KBM-7 (cell line): ENCODE data around the gene CMTR2.

Experiments
- DNase-seq: peaks from one replicate; pipeline ENCODE4 v3.0.0-alpha.2; 2015
- in situ Hi-C: fragments of 300-500 bp; cut with MboI; formaldehyde crosslinking; loops from 2 replicates; pipeline ENCODE4 v1.14.3; 2020; ENCODE audit warnings: low sequenced_read_pairs, low pct_unique_long_range_greater_than_20kb, mixed read lengths

CMTR2 gene

GRCh38 chr16:71283612-71284011, 5.6 kb downstream of the CMTR2 start:
- in situ Hi-C loops: no loop called here
- DNase-seq: no peak

- DNase-seq: no peak
Observed at GRCh38 chr16:71282943-71283342, 6.3 kb downstream of the CMTR2 start.

DNA sequence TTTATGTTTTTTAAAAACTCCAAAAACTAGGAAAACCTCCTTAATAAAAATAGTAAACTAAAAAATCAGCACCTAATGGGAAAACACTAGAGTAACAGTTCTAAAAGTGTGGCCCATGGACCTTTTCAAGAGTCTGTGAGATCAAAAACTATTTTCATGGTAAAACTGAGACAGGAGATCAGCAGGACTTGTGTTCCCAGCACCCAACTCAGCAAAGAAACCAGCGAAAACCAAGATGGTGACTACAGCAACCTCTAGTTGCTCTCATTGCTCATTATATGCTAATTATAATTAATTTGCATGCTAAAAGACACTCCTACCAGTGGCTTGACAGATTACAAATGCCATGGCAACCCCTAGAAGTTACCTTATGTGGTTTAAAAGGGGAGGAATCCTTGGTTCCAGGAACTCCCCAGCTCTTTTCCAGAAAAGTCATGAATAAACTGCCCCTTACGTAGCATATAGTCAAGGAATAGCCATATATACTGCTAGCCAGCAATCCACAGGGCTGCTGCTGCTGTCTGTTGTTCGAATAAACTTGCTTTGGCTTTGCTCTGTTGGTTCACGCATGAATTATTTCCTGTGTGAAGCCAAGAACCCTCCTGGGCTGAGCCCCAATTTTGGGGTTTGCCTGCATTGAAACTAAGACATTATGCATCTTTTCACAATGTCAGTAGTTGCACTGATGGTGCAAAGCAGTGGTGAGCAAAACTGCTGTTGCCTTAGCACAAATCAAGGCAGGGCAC, 12.4 kb downstream of the CMTR2 start:
- in situ Hi-C loops: no loop called here
- DNase-seq: no peak

More at GRCh38 chr16:71282943-71283342, 6.3 kb downstream of the CMTR2 start:
- in situ Hi-C loops: no loop called here

GRCh38 chr16:71273384-71273783, 15.8 kb downstream of the CMTR2 start:
- no peak for DNase-seq
- in situ Hi-C loops: no loop called here

- in situ Hi-C loops: no loop called here
- DNase-seq: no peak
Observed at GRCh38 chr16:71264299-71264698, 24.9 kb downstream of the CMTR2 start.

- DNase-seq: no peak
- in situ Hi-C loops: no loop called here
Observed at GRCh38 chr16:71263582-71263981, 25.6 kb downstream of the CMTR2 start.

GRCh38 chr16:71262391-71262790, 26.8 kb downstream of the CMTR2 start:
- no peak for DNase-seq
- in situ Hi-C loops: no loop called here

GRCh38 chr16:71260995-71261394, 28.2 kb downstream of the CMTR2 start:
- DNase-seq: no peak
- in situ Hi-C loops: no loop called here

DNA sequence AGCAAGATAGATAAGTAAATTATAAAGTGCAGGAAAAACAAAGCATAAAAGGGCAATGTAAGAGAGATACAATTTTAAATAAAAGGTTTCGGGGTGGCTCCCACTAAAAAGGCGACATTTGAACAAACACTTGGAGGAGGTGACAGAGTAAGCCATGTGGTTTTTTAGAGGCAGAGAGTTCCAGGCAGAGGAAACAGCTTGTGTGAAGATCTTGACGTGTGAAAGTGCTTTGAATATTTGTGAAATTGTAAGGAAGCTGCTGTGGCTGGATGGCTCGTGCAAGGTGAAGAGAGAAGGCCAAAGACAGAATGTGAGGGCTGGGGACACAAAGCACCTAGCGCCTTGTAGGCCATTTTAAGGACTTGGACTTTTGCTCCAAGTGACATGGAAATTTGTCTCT, 30.1 kb downstream of the CMTR2 start:
- in situ Hi-C loops: no loop called here
- DNase-seq: no peak

DNA sequence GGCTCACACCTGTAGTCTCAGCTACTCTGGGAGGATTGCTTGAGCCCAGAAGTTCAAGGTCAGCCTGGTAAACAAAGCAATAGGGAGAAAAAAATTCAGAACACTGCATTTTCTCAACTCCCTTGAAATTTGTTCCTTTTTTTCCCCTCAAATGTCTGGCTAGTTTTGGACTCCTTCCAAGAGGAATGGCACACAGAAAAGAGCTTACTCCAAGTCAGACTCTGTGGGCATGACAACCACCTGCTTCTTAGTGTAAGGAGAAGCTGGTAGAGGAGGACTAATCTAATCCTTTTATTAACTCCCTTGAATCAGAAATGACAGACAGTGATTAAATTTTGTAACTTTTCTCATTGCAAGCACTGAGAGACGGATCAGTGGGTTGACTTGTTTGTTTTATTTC, 30.8 kb downstream of the CMTR2 start:
- in situ Hi-C loops: no loop called here

DNA sequence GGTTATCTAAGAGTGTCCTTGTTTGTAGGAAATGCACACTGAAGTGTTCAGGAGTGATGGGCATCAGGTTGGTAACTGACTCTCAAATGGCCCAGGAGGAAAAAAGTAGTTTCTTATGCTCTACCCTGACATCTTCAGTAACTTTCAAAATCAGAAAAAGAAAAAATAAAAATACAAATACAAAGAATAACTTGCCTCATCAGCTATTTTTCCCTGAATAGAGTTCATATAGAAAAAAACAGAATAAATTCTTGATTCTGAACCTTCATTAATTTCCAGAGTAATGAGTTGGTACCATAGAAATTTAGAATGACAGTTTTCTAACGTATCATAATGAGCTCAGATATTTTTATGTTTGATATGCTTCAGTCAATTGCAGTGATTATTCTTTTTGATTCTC, 31.4 kb downstream of the CMTR2 start:
- in situ Hi-C loops: no loop called here
- DNase-seq: no peak

More for the DNA sequence above, 30.8 kb downstream of the CMTR2 start:
- DNase-seq: no peak

- in situ Hi-C loops: no loop called here
- no peak for DNase-seq
Observed at GRCh38 chr16:71255721-71256120, 33.5 kb downstream of the CMTR2 start.

DNA sequence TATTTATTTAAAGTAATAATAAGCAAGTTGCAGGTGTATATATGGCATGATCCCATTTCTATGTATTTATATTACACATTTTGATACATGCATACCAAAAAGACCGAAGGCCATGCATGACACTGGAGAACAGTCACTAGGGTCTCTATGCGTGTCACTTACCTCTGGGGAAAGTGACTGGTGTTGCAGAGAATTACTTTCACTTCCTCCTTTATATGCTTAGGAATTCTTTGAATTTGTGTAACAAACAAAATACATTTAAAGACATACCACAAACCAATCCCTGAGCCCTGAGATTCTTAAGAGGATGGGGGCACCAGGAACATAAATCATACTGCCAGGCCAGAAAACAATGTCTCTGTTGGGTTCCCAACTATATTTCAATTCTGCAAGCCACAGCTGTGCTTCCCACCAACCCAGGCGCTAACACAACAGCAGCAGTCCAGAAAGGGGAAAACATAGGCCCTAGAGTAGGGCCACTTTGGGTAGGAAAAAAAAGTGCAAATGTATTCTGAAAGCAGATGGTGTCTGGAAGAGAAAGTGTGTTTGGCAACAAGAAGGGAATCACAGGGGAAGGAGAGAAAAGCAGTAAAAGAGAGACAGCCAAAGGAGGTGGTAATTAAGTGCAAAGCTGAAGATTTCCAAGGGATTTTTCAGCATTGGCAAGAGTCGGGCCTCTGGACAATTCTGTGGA, 34.2 kb downstream of the CMTR2 start:
- in situ Hi-C loops: no loop called here
- no peak for DNase-seq

GRCh38 chr16:71250461-71251235, 38.6 kb downstream of the CMTR2 start:
- in situ Hi-C loops: no loop called here
- DNase-seq: no peak

GRCh38 chr16:71249399-71249798, 39.8 kb downstream of the CMTR2 start:
- DNase-seq: peak; percentile 16
- in situ Hi-C loops: no loop called here

DNA sequence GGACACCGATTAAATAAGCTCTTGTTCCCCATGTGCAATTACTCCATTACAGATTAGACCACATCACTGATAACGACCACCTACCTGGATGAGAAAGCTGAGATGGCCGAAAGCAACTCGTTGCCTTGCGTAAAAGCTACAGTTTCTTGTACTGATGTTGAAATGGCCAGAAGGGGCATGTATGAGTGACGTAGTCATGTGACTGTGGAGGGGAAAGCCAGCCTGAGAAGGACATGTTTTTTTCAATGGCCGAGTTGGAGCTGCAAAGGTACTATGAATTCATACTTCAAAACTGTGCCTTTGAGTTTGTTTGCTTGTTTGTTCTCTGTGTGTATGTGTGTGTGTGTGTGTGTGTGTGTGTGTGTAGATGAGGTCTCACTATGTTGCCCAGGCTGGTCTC, 41.7 kb downstream of the CMTR2 start:
- DNase-seq: no peak
- in situ Hi-C loops: no loop called here

GRCh38 chr16:71246309-71246708, 42.9 kb downstream of the CMTR2 start:
- no peak for DNase-seq

DNA sequence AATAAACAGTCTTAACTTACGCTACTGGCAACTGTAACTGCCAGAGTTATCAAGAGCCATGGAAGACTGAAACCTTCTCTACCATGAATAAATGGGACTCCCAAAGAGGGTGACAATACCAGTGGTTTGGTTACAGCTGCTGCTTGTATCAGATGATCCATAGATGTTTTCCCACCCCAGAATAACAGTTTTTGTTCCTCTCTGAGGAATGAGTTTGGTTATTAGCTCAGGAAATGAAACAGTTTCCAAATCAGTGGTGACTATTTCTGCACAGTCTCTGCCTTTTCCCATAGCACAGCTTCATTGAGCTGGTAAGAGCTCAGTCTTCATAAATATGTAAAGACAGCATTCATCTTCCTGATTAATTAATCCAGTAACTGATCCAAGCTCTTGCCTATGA, 44.7 kb downstream of the CMTR2 start:
- DNase-seq: no peak
- in situ Hi-C loops: no loop called here

More at GRCh38 chr16:71246309-71246708, 42.9 kb downstream of the CMTR2 start:
- in situ Hi-C loops: no loop called here

DNA sequence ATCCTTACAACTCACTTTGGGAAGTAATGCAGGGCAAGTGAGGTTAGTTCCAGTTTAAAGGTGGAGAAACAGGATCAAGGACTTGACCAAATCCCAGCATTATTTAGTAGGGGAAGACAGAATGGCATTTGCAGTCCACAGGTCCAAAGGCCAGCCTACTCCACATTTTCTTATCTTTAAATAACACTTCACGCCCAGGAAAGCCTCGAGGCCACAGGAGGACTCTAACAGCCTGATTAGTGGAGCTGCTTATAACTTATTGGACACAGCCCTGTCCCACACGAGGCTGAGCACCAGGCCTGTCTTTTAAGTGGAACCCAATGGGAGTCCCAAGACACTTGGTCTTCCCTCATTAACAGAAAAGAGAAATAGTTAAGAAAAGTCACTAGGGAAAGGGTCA, 46.6 kb downstream of the CMTR2 start:
- no peak for DNase-seq
- in situ Hi-C loops: no loop called here

- in situ Hi-C loops: no loop called here
- DNase-seq: no peak
Observed at GRCh38 chr16:71242036-71242435, 47.2 kb downstream of the CMTR2 start.
